Left hindlimb (tissue), 1 donor: ENCODE data around the gene CCR3.

Experiments used
- DNase-seq: peaks from one replicate; pipeline ENCODE4 v3.0.0-alpha.2; 2018

The CCR3 gene

DNA sequence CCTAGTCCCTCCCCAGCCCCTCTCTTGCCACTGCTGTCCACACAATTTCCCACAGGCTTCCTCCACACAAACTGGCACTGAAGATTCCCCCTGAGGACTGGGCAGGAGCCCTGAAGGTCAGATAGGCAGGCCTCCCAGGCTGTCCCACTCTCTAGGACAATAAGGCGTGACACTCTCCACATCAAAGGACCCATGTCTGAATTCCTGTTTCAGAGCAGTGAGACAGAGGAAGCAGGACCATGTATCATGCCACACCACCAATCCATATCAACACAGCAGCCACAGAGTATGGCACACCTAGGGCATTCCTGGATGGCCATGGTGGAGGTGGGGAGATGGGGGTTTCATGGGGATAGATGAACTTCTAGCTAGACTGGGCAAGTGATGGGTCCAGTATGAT is 20.3 kb upstream of the CCR3 start:
- DNase-seq: no peak

DNA sequence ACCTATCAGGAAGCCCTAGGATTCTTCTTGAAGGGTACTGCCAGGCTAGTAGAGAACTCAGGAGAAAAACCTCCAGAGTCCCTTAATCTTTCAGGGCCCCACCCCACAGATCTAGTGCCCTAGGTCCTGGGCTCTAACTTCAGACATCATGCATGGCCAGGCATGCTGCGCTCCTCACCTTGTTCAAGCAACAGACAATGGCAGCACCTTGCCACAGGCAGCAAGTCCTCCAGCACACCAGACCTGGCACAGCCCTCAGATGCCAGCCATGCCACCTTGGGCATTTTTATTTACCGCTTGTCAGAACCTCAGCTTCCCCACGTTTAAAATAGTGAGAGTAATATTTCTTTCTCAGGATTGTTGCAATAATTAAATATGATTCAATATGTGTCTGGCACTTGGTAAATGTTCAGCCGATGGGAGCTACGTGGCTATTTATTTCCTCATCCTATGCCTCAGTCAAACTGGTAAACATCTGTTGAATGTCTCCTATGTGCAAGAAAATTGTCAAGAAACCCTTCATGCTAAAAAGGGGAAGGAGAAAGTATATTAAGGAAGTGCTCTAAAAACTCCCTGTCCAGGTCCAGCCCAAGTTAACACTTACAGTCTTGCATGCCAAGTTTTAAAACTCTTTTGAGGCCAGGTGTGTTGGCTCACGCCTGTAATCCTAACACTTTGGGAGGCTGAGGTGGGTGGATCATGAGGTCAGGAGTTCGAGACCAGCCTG is 19.7 kb upstream of the CCR3 start:
- no peak for DNase-seq

DNA sequence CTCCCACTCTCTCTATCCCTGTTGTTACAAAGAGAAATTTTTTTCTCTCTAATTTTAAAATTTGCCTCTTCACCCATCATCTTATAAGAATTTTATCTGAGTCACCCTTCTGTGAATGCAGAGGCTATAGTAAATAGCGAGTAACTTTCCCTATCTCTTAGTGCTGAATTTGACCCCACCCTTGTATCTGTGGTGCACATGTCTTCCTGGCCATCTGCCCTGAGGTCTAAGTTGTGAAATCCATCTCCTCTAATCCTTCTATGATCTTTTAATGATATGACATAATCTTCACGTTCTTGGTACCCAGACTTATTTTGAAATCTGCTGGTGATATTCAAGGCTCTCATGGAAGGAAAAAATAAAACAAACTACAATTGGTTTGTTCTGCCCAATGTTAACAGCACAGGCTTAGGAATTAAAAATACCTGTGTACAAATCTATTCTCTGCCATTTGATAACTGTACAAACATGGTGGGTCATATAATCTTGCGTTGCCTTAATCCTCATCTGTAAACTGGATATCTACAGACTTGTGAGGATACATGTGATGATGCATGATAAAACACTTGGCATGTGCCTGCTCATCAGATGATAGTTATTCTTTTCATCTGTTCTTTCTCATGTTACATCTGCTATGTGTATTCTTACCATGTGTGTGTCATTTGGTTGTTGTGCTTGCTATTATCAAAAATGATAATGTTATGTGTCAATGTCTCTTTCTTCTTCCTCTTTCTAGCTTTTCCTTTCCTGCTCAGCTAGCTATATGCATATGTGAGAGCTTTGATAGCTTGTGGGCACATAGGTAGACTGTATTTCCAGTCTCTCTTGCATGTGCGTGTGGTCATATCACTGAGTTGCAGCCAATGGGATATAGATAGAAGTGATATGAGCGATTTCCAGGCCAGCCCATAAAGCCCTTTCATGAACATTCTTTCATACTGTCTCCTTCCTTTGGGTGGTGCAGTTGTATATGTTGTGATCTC is 13.7 kb upstream of the CCR3 start:
- DNase-seq: no peak

DNA sequence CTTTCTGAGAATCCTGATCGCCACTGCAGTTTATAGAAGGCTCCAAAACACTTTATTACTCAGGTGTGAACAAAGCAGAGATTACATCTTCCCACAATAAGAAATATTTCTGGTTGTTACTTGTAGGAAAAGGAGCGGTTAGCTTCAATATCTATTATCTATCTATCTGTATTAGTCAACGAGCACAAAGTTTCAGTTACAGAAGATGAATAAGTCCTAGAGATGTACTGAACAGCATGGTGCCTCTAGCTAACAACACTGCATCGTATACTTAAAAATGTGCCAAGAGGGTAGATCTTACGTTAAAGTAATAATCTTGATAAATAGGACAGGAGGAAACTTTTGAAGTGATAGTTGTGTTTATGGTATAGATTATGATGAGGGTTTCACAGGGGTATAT is 10.9 kb upstream of the CCR3 start:
- DNase-seq: no peak

DNA sequence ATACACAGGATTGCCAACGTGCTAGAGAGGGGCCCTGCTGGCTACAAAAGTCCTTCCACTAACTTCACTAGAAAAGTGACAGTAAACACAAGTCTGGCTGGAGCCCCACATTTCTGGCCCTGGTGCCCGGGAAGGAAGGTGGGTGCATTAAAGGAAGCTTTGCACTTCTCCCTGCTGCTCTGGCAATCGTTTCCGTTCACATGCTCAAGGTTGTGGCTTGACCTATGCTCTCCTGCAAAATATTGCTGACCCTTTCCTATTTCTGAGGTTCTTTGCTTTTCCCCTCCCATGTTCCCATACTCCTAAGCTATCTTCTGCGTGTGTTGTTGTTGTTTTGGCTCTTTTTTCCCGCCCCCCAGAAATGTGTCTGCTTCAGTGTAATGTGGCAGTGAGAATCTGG is 9.1 kb upstream of the CCR3 start:
- no peak for DNase-seq

DNA sequence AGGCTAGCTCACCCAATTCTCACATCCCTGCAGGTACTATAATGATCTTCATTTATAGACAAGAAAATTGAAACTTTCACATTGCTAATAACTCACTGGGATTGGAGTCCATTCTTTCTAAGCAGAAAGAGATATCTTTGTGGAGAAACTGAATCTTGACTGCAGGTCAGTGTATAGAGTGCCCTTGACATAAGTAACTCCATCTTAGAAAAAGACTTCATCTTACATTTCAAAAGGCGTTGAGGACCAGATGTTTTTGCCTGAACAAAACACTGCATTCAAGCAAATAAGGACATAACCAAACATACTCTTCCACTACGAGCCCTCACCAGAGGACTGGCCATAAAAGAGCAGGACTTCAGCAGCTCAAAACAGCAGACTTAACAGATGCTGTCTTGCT is 6.8 kb upstream of the CCR3 start:
- no peak for DNase-seq

DNA sequence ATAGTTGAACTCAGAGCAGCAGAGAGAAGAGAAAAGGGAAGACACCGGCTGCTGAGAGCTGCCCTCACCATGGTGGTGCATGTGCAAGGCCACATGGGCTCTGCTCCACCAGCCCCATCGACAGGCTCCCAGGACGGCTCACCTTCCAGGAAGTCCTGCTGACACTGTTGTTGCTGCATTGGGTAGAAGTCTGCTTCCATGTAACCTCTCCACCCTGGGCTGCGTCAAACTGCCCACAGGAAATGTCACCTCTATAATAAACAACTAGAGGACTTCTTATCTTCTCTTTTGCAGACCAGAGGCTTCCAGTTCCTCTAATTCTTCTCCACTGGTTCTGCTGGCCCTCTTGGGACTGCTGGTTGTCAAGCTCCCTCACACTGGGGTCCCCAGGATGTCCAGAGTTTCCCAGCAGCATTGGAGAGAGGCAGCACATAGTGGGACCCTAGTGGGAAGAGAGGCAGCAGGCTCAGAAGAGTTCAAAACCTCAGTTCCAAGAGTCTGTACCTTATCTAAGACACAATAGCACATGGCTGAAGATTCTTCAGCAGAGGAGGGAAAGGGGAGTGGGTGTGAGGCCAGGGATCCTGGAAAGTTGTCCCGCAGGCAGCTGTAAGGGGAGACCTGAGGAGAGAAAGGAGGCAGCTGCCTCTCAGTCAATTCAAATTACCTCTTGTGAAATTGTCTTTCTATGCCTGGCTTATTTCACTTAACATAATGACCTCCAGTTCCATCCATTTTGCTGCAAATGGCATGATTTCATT is 5.8 kb upstream of the CCR3 start:
- DNase-seq: no peak

DNA sequence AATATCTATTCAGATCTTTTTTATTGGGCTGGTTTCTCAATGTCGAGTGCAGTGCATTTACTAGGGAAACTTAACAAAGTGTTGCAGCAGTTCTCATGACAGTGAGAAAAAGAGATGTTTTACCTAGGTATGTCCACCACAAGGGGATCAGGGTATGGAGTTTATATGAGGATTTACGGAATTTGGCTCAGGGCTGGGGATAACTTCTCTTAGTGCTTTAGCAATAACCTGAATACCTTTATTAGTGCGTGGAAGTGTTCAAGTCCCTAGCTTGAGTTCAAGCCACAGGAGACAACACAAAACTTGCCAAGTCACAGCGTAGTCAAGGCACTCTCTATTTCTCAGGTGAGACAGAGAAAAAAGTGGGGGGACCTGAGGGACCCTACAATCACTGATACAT is 3.9 kb upstream of the CCR3 start:
- no peak for DNase-seq

DNA sequence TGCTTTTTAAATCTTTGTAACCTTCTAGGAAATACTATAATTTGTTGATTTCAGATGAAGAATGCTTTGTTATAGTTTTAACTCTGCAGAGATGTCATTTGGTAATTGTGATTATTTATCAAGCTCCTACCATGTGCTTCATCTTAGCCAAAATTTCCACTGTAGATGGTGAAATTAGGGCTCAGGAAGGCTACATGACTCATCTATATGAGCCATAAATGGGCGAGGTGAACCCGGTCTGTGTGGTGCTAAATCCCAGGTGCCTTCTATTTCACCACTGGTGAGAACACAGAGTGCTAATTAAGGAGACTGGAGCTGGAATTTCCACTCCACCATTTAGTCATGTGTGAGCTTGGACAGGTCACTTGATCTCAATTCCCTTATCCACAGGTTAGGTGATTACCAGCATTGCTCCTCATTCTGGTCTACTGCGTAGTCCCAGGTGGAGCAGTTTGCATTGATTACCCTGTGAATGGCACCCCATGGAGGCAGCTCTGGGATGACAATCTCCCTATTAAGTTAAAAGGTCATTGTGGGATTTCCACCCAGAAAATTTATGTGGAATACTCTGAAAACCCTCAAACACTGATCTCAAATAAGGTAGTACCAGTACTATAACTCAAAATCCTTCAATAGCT is 2.8 kb upstream of the CCR3 start:
- DNase-seq: no peak

DNA sequence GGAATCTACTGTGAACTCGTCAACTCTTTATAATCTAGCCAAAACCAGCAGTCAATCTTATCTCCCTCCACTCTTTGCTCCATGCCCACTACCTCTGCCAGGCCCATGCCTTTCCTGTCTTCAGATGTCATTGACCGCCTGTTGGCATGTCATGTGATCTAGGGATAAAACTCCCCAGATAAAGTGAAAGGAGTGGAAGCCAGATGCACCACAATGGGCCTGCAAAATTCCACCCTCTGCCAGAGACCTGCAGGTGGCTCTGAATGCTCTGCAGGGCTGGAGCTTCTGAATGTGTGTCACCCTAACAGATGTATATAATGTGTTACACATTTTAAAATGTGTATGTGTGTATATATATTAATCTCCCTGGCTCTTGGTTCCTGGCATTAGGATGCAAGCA is 2.3 kb upstream of the CCR3 start:
- DNase-seq: no peak

DNA sequence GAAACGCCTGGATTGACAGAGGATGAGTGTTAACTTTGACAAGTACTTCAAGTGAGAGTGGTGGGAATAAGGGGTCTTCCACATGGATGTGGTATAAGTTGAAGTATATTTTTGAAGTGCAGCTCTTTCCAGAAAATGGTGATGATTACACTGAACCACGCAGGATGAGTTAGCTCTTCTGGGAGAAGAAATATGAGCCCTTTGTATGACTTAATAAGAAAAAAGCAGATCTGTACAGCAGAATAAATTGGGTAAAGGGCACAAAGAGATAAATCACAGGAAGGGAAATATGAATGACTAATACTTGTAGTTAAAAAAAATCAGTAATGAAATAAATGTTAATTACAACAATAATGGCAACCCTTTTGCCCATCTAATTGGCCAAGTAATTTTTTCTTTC is 1.3 kb downstream of the CCR3 start:
- no peak for DNase-seq

DNA sequence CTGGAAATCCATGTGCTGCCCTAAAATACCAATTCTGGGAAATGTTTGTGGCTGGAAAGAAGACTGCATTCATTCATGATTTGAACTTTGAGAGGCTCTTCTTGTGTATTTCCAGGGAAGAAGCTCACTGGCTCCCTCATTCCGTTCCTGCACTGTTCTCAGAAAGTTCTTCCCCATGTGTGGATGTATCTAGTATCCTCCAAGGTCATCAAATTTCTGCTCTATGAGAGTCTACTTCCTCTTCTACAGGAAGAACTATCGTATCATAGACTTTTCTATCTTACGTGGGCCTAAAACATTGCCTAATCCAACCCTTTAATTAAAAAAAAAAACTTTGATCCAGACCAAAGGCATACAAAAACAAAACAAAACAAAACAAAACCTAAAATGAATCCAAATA is 2.9 kb downstream of the CCR3 start:
- DNase-seq: no peak

DNA sequence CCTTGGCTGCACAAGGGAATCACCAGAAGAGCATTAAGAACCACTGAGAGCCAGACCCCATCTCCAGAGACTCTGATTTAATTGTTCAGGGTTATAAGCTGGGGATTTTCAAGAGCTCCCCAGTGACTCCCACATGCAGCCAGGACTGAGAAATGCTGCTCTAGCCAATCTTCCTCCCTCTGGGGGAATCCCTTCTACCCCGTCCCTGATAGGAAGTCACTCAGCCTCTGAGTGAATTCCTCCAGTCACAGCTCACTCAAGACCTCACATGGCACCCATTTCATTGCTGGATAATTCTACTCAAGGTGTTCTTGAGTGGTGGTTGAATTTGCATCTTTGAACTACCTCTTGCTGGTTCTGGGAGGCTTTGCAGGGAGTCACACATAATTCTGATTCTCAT is 10.7 kb downstream of the CCR3 start:
- DNase-seq: no peak

DNA sequence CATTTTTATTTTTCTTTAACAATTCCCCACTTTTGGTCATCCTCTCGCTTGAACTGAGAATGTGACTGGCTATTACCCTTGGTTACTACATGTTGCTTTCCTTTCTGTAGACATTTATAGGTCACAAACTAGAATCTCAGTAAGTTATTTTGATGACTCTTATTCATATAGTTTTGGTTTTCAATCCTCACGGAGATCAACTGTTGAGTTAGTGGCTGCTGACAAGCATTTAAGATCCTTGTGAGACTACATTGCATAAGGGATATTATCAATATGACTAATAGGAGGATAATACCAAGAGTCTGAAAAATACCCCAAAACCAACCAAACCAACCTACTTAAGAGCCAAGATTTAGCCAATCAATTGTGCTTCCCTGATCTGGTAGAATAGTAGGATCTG is 16.3 kb downstream of the CCR3 start:
- no peak for DNase-seq

DNA sequence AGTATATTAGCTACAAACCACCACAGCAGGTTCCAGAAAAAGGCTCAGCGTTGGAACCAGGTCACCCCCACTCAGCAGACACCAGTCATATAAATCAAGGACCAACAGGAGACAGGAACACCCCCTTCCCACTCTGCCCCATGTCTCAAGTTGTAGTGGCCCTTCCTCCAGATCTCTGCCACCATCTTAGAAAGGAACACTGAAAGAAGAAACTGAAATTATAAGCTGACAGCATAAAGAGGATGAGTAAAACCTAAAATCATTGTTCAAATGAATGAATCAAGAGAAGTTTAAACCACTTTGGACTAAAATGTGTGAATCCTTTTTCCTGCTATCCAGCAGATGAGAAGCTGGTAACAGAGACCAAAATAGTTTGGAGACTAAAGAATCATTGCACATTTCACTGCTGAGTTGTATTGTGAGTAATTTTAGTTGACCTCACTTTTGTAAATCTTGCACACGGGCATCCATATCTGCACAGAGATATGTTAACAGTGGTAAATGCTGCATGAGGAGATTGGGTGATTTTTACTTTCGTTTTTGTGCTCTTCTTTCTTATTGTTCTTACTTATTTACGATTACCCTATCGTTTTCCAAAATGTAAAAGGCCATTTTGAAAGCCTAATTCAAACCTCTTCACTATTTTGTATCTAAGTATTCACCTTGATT is 19.8 kb downstream of the CCR3 start:
- no peak for DNase-seq

DNA sequence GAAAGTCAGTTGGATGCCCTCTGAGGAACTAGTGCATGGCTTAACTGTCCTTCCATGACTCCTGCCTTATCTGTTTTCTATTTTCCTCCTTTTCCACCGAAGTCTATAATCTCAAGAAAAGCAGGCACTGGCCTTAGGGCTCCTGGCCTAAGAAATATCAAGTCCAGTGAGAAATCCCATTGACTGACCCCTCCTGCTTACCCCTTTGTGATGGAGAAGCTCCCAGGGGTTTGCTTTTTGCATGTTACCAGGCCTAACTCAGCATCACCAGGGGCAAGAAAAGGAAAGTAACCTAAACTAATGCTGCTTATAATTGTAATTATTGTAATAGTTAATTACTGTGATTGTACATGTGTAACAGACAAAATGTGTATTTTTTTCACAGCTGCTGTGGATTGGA is 21.7 kb downstream of the CCR3 start:
- DNase-seq: no peak

DNA sequence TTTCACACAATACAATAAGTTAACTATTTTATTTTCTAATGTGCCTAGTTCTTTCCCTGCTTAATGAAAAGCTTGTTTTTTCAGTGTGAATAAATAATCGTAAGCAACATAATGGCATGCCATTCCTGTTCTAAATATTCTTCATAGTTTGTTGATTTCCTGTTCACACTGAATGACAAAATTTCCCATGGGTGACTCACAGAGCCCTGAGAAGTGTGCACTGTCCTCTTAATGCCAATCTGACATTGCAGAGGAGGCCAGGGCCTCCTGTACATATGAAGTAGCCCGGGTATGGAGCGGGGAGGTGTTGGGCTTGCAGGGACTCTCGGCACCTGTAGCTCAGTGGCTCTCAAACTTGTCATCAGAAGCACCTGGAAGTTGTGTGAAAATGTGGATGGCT is 24.3 kb downstream of the CCR3 start:
- no peak for DNase-seq

DNA sequence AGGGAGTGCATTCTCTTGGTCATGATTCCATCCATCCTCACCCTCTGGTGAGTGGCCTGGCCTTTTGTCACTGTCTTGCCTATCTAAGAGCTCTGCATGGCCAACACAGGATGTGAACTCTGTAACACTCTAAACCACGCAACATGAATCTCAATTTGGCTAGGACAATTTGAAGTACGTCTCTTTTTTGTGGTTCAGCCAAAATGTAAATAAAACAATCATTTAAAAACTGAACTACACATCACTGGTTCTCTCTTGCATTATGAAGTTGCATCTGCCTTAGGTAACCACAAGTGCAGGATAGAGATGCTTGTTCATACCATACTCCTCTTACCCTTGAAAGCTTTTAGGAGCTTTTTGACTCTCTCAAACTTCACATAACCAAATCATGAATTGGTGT is 27.3 kb downstream of the CCR3 start:
- no peak for DNase-seq

DNA sequence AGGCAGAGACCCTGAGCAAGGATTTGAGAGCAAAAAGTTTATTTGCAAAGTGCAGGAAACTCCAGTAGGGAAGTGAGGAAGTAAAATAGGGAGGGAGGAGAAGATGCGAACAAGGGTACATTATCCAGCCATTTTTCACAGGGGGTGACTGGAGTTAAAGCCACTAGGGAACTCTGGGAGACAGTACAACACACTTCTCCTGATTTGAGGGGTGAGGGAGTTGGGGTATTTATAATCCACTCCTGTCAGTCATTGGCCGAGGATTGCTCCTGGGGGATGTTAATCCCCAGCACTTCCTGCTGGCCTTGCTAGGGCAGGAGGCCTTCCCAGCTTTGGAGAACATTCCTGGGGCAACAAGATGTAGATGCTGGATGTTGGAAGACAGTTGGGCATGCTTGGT is 28.2 kb downstream of the CCR3 start:
- no peak for DNase-seq

DNA sequence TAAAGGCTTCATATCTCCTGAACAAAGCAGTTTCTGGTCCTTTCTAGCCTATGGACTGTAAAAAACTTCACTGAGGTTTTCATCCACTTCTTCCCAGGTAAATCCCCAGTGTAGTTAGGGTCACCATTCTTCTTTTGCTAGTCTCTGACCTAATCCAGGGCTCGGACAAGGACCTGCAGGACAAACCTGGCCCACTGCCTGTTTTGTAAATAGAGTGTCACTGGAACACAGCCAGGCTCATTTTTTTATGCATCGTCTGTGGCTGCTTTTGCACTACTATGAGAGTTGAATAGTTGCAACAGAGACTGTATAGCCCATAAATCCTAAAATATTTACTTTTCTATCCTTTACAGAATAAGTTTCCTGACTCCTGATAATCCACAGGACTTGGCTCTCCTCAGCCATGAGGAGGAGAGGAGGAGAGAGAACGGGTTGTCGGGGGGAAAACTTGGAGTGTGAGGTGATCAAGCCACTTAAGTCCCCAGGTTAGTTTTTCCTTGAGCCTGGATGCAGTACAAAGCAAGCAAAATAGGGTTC is 29.0 kb downstream of the CCR3 start:
- peak; percentile 30 for DNase-seq

DNA sequence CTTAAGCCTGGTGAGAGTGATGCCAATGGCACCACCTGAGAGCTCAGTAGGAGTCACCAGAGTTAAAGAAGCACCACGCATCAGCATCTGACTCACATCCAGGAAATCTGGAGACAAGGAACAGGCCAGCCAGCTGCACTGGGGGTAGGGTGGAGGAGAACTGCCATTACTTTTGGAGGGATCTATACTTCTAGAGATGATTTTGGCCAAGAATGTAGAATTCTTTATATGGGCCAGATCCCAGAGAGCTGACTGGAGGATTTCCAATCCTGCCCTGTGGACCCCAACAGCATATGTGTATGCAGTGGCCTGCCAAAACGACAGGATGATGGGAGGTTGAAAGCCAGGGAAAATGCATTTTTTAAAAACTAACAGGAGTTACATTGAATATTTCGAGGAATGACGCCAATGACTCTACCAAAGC is 29.8 kb downstream of the CCR3 start:
- DNase-seq: peak; percentile 64

DNA sequence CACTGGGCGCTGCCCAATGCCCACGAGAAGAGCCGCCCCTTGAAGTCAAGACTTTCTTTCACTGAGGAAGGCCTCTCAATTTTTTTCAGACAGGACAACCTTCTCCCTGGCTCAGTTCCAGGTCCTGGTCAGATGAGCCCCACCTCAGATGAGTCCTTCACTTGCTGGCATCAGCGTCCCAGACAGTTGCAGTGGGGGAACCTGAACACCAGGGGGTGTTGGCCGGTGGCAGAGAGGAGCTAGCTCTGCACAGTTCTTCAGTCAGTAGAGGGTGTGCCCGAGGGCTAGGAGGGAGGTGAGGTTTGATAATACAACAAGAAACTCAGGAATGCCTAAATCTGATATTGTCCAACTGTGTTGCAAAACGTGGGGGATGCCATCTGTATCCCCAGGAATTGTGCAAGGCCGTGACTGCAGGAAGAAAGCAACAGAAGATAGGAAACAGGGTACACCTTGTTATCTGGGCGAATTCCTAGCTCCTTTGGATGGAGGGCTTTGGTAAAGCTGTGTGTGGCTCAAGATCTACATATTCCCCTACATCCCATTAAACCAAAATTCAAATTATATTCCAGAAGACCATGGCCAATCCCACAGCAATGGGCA is 34.3 kb downstream of the CCR3 start:
- peak; percentile 32 for DNase-seq
